AG04449 (cell line): ENCODE results near the gene HMX3.

Experiments used
- CTCF ChIA-PET: fragments of 350-600 bp; formaldehyde crosslinking; extraction: SDS; loops from one replicate; lab custom pipeline; 2021; ENCODE audit warnings: antibody characterized with exemption; lab: Yijun Ruan, JAX
- POLR2A ChIA-PET: fragments of 400-600, 350-600 bp; formaldehyde crosslinking; extraction: SDS; loops from one replicate; lab custom pipeline; 2020; ENCODE audit warnings: antibody characterized with exemption, inconsistent platforms; lab: Yijun Ruan, JAX
- DNase-seq: peaks from one replicate; pipeline ENCODE4 v3.0.0-alpha.2; 2010; ENCODE audit warnings: low read depth, low spot score
- H3K4me3 ChIP-seq: 2 replicates; pipeline ENCODE4 v1.5.1; 2011; ENCODE audit warnings: low read depth, mild to moderate bottlenecking, control low read depth, low read length
- TF ChIP-seq, protein P1 (sequence below): IDR thresholded peaks from one replicate; pipeline ENCODE4 v1.5.1; 2011; ENCODE audit warnings: mild to moderate bottlenecking, moderate library complexity, low read length, control low read depth, inconsistent platforms; ENCODE audit not compliant: insufficient read depth; ENCODE audit errors: missing control alignments

HMX3 gene

DNA sequence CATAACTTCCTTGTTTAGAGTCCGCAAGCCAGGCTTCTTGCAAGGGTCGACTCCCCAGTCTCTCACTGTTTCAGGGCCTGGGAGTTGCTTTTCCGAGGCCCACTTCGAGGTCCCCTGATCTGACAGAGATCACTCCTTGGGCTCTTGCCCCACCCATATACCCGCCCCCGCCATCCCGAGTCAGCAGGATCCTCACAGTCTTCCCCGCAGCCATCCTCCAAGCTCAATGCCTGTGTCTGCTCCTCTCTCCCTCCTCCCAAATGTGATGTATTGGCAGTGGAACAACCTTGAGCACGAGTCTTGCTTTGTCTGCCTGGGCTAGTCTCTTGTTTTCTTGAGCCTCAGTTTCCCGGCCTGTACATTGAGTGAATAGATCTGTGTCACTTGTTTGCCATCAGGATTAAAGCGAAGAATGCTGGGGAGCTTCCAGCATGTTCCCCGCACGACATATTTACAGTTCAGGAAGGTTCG lies 9.8 kb downstream of the HMX3 start:
- POLR2A ChIA-PET, result no interaction called here
- DNase-seq, result no peak
- TF ChIP-seq, protein P1, sequence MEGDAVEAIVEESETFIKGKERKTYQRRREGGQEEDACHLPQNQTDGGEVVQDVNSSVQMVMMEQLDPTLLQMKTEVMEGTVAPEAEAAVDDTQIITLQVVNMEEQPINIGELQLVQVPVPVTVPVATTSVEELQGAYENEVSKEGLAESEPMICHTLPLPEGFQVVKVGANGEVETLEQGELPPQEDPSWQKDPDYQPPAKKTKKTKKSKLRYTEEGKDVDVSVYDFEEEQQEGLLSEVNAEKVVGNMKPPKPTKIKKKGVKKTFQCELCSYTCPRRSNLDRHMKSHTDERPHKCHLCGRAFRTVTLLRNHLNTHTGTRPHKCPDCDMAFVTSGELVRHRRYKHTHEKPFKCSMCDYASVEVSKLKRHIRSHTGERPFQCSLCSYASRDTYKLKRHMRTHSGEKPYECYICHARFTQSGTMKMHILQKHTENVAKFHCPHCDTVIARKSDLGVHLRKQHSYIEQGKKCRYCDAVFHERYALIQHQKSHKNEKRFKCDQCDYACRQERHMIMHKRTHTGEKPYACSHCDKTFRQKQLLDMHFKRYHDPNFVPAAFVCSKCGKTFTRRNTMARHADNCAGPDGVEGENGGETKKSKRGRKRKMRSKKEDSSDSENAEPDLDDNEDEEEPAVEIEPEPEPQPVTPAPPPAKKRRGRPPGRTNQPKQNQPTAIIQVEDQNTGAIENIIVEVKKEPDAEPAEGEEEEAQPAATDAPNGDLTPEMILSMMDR, result no peak
- H3K4me3 ChIP-seq, result no peak overlapping the region
- CTCF ChIA-PET, result interaction anchor here (1.6 to 4.0 kb wide), 2 partner anchors 9 to 12 kb away, joined by 6 to 31 read pairs; partner anchors contain the start of gene BUB3

DNA sequence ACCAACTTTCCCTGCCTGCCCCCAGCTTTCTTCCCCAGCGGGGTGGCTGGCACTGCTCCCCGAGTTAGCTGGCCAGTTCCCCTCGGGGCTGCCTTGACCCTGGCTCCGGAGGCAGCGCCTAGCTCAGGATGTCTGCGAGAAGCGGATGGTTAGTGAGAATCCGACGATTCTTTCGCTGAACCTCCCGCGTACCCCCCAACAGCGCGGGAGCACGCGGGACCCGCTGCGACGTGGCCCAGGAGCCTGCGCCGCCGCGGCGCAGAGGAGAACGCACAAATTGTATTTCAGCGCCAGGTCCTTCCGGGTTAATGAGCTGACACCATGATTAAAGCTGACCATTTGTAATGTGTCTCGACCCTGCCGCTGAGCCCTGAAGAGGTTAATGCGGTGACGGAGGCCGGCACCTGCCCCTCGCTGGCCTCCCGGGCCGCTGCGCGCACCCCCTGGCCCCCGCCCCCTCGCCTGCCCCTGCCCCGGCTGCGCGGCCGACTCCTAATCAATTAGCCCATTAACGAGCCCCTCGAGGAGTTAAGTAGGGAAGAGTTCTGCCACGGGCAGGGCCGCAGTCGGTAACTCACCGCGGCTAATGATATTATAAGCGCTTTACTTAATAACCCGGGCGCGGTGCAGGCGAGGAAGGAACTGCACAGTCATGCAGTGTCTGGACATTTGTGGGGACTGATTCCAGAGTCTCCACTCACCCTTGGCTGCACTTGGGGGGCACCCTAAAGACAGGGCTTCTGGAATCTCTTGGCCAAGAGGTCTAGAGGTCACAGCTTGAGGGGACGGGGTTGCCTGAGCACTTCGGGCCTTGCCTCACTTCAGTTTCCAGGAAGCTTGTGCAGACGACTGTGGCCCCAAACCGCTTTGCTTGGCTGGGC lies 10.5 kb downstream of the HMX3 start:
- DNase-seq, result no peak
- no peak overlapping the region for H3K4me3 ChIP-seq
- ChIA-PET POLR2A (no interaction called here), CTCF (interaction anchor here (4.0 kb wide), 1 partner anchor 13 kb away, joined by 31 read pairs; no protein-coding TSS in a partner anchor)
- TF ChIP-seq, protein P1, result no peak

DNA sequence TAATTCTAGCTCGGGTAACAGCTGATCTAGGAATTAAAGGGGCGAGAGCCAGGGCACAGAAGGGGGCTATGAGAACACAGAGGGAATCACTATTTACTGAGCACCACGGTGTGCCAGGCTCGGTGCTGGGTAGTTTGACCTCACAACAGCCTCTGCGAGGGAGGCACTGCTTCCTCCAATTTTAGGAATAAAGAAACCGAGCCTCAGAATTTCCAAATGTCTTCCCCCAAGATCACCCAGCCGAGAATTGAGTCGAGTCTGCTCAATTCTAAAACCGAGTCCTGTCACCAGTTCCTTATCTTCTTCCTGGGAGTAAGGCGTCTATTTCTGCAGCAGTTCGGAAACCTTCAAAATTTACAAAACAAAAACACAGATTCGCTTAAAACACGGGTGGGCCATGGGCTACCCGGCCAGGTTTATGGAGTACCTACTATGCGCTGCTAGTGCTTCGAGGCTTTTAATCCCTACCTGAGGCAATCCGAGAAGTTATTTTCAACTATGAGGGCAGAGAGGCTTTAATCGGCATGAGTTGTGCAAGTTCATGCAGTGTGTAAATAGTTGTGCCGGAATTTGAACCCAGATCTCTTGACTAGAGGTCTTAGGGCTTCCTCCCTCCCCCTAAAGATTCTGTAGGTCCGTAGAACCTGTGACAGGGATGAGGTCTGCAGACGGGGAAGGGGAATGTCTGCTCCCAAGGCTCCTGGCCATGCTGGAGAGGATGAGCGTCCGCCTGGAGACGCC lies 11.3 kb downstream of the HMX3 start:
- DNase-seq, result no peak
- ChIA-PET CTCF (interaction anchor here (4.0 kb wide), 1 partner anchor 13 kb away, joined by 31 read pairs; no protein-coding TSS in a partner anchor), POLR2A (no interaction called here)
- H3K4me3 ChIP-seq, result no peak overlapping the region
- TF ChIP-seq, protein P1, result no peak

DNA sequence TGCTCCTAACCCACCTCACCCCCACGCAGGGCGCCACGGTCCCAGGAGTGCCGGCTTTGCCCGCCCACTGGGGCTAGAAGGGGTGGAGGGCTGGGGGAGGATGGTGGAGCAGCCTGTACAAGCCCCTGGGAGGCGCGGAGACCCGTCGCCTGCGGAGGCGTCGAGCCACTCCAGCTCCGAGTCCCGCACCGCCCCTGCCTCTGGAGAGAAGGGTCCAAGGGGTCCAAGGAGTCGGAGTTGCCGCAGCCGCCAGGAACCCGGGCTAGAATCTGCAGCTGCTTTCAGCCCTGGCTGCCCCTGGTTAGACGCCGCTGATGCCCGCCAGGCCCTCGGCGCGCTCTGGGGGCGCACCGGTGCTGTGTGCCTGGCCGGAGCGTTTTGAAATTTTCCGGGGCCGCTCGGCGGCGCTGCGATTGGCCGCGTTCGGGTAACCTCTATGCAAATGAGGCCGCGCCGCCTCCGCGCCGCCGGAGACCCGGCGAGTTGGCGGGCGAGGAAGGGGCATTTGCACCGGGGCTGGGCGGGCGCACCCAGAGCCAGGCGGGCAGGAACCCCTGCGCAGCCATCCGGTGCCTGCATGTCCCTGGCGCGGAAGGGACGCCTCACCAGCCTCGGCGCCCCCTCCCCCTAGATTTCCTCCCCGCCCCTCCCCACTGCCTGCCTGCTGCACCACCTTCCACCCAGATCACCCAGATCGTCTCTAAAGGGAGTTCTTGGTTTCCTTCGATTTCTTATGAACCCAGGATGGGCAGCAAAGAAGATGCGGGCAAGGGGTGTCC lies 12.1 kb downstream of the HMX3 start, which contains the start of gene HMX2:
TSS of gene HMX2 (plus strand) at position 502 of the 779 bp plus-strand sequence. CDS start at position 745, 243 bp downstream.
- ChIA-PET CTCF (interaction anchor here (4.6 kb wide), 1 partner anchor 15 kb away, joined by 27 read pairs; no protein-coding TSS in a partner anchor), POLR2A (no interaction called here)
- TF ChIP-seq, protein P1, result no peak
- DNase-seq, result no peak
- H3K4me3 ChIP-seq, result no peak within 1 kb of the TSS

DNA sequence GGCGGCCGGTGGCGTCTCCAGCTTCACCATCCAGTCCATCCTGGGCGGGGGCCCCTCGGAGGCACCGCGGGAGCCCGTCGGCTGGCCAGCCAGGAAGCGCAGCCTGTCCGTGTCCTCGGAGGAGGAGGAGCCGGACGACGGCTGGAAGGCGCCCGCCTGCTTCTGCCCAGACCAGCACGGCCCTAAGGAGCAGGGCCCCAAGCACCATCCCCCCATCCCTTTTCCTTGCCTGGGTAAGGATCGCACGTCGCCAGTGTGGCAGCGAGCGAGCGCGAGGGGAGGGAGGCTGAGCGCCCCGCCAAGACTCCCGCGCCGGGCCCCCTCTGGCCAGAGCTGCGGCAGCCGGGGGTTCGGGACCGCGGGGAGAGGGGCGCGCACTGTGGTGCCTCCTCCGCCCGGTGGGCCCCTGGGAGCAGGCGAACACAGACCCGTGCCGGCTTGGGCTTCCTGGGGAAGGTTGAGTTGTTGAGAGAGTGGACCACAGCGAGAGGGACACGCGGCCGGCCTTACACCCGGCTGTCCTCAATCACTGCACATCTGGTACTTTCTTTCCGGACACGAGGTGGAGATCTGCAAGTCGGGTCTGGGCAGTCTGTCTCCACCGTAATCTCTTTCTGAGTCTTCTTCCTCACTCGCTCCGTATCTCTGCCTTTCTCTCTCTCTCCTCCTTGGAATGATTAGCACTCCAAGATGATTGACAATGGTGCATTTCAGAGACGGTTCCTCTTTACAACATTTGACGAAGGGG lies 12.8 kb downstream of the HMX3 start:
- ChIA-PET CTCF (interaction anchor here (2.0 to 4.6 kb wide), 2 partner anchors 9 to 16 kb away, joined by 8 to 27 read pairs; no protein-coding TSS in a partner anchor), POLR2A (no interaction called here)
- H3K4me3 ChIP-seq, result no peak overlapping the region
- TF ChIP-seq, protein P1, result no peak
- no peak for DNase-seq
